GM12874 (cell line): Measurements from ENCODE around the gene BCL6B.

Experiments used
- CTCF ChIP-seq: IDR thresholded peaks from 2 replicates; pipeline ENCODE4 v1.5.1; 2011; ENCODE audit warnings: low read depth, mild to moderate bottlenecking, control low read depth, low read length, moderate library complexity; ENCODE audit not compliant: insufficient read depth

Gene BCL6B

GRCh38 chr17:7025245-7025644 is 2.4 kb downstream of the BCL6B start:
- TF ChIP-seq CTCF: no peak

GRCh38 chr17:7026471-7027115 is 3.7 kb downstream of the BCL6B start:
- no peak for TF ChIP-seq CTCF

GRCh38 chr17:7027335-7027734 is 4.5 kb downstream of the BCL6B start:
- TF ChIP-seq CTCF: no peak

- TF ChIP-seq CTCF: no peak
Measured at GRCh38 chr17:7029096-7029495, 6.2 kb downstream of the BCL6B start.

GRCh38 chr17:7029659-7030058 is 6.8 kb downstream of the BCL6B start:
- TF ChIP-seq CTCF: no peak

GRCh38 chr17:7034955-7035590 is 12.2 kb downstream of the BCL6B start:
- TF ChIP-seq CTCF: no peak

GRCh38 chr17:7035591-7036368 is 12.9 kb downstream of the BCL6B start, which contains the start of gene SLC16A13:
SLC16A13 (plus strand) TSS chr17:7036015; CDS start chr17:7036383, 368 bp downstream.
- no peak for TF ChIP-seq CTCF
